Esophagus muscularis mucosa (tissue), 4 donors: ENCODE results near the gene GSTM5. TPM values are rescaled to one million over a fixed set of nuclear protein-coding genes. Genes with fewer than 3 reads are reported as not detected.

Experiments
- DNase-seq: peaks from one replicate; pipeline ENCODE4 v3.0.0-alpha.2; 2017; ENCODE audit errors: extremely low spot score
- H3K27ac ChIP-seq, 4 donors: fragments of 200-600 bp; sonication (generic); replicated peaks in 1 of 4; 1 replicate in 3 of 4; 2 replicates in 1 of 4; pipeline ENCODE4 v1.5.1; 2016 to 2019; ENCODE audit warnings: mild to moderate bottlenecking in 1 of 4
- H3K27me3 ChIP-seq, 4 donors: fragments of 200-600 bp; sonication (generic); one replicate each; pipeline versions ENCODE4 v1.5.1 to v1.6.0; 2016 to 2019
- H3K36me3 ChIP-seq, 4 donors: fragments of 200-600 bp; sonication (generic); one replicate each; pipeline ENCODE4 v1.5.1; 2016 to 2019
- H3K4me1 ChIP-seq, 4 donors: fragments of 200-600 bp; sonication (generic); one replicate each; pipeline ENCODE4 v1.5.1; 2016 to 2019
- H3K4me3 ChIP-seq, 4 donors: fragments of 200-600 bp; sonication (generic); 1 replicate in 2 of 4; 2 replicates in 2 of 4; pipeline ENCODE4 v1.5.1; 2016 to 2019; ENCODE audit warnings: mild to moderate bottlenecking in 4 of 4, moderate library complexity in 1 of 4
- H3K9me3 ChIP-seq, 4 donors: fragments of 200-600 bp; sonication (generic); 1 replicate in 3 of 4; 2 replicates in 1 of 4; pipeline ENCODE4 v1.5.1; 2016 to 2019
- CTCF ChIP-seq, 3 experiments: fragments of 200-600 bp in 2 of 3; fragments of 450-650 bp in 1 of 3; sonication (generic) in 2 of 3; IDR thresholded peaks; one replicate each; pipeline ENCODE4 v1.5.1; 2017 to 2019; ENCODE audit warnings: antibody characterized with exemption in 3 of 3, mild to moderate bottlenecking in 2 of 3, moderate library complexity in 1 of 3
- EP300 ChIP-seq: sonication (generic); formaldehyde crosslinking; IDR thresholded peaks from one replicate; pipeline ENCODE4 v1.6.1; 2017; ENCODE audit warnings: antibody characterized with exemption
- POLR2A ChIP-seq: fragments of 450-650 bp; IDR thresholded peaks from one replicate; pipeline ENCODE4 v1.6.1; 2017; ENCODE audit warnings: antibody characterized with exemption, moderate library complexity, mild to moderate bottlenecking, low read depth
- POLR2AphosphoS5 ChIP-seq, 2 donors: sonication (generic); formaldehyde crosslinking; IDR thresholded peaks; one replicate each; pipeline ENCODE4 v1.6.1; 2017; ENCODE audit warnings: antibody characterized with exemption in 2 of 2
- WGBS: methylation state at CpG from one replicate; pipeline ENCODE4 v1.1.5; 2018; 5-methylcytosine and 5-hydroxymethylcytosine counted together
- intact Hi-C: fragments of 100-400 bp; cut with DNase I; formaldehyde crosslinking; loops from one replicate; pipeline ENCODE4 v1.15.1; 2023
- total RNA-seq, 4 donors: library from RNA; depleted of rRNA; stranded (reverse); fragments of >200 nt; gene quantifications; one replicate each; pipeline versions ENCODE4 v1.1.0 to v1.2.1, GENCODE V29; 2016

The GSTM5 gene
- total RNA-seq, 4 donors from 2014 or later: 4.2 to 7.6 (median 6.0) TPM

- intact Hi-C loops: no loop called here
Observed at GRCh38 chr1:109721971-109722370, 9.9 kb downstream of the GSTM5 start.

GRCh38 chr1:109722908-109723691 lies 11.0 kb downstream of the GSTM5 start:
- Histone ChIP-seq H3K27ac (no peak overlapping the region), H3K36me3 (no peaks in the 10 kb centered on the region), H3K9me3 (no peaks in the 10 kb centered on the region), H3K4me3 (no peak overlapping the region), H3K27me3 (no peaks in the 10 kb centered on the region), H3K4me1 (peaks cover 0 to 8% (median 4%) of the 10 kb centered on the region in 4 donors)
- DNase-seq: no peak
- TF ChIP-seq CTCF (IDR thresholded peaks at IDR 0.05) (no peak), EP300 (no peak), POLR2A (no peak), POLR2AphosphoS5 (IDR thresholded peaks at IDR 0.05) (no peak)
- WGBS: 79% methylated on average over 7 of the region's 7 CpGs
- intact Hi-C loops: no loop called here

More at GRCh38 chr1:109721971-109722370, 9.9 kb downstream of the GSTM5 start:
- Histone ChIP-seq H3K9me3 (no peaks in the 10 kb centered on the region), H3K4me1 (peaks cover 0 to 8% (median 4%) of the 10 kb centered on the region in 4 donors), H3K36me3 (no peaks in the 10 kb centered on the region), H3K27me3 (no peaks in the 10 kb centered on the region), H3K4me3 (no peak overlapping the region), H3K27ac (no peak overlapping the region)
- DNase-seq: no peak
- no peak for TF ChIP-seq EP300
- 95% methylated on average over 1 of the region's 1 CpG for WGBS

DNA sequence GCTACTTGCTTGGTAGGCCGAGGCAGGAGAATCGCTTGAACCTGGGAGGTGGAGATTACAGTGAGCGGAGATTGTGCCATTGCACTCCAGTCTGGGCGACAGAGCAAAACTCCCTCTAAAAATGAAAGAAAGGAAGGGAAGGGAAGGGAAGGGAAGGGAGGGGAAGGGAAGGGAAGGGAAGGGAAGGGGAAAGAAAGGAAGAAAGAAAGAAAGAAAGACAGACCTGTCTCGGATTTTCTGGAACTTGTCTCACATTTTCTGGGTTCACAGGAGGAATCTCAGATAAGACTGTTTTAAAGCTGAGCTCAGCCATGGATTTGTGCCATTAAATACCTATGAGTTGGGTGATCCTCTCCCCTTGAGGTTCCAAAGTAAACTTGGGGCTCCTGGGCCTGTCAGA lies 12.9 kb downstream of the GSTM5 start:
- 95% methylated on average over 5 of the region's 5 CpGs for WGBS
- H3K27ac ChIP-seq: no peak overlapping the region
- DNase-seq: no peak
- H3K4me3 ChIP-seq: no peak overlapping the region
- intact Hi-C loops: no loop called here
- TF ChIP-seq POLR2AphosphoS5 (IDR thresholded peaks at IDR 0.05) (no peak), CTCF (IDR thresholded peaks at IDR 0.05) (no peak), EP300 (no peak), POLR2A (no peak)
- H3K27me3 ChIP-seq: no peaks in the 10 kb centered on the region
- no peaks in the 10 kb centered on the region for H3K9me3 ChIP-seq
- H3K4me1 ChIP-seq: peaks cover 0 to 4% (median 0%) of the 10 kb centered on the region in 4 donors
- no peaks in the 10 kb centered on the region for H3K36me3 ChIP-seq

GRCh38 chr1:109725510-109725909 lies 13.5 kb downstream of the GSTM5 start:
- TF ChIP-seq POLR2A (no peak), POLR2AphosphoS5 (IDR thresholded peaks at IDR 0.05) (no peak), EP300 (no peak), CTCF (IDR thresholded peaks at IDR 0.05) (no peak)
- no peak for DNase-seq
- no peaks in the 10 kb centered on the region for H3K9me3 ChIP-seq
- H3K4me3 ChIP-seq: no peak overlapping the region
- no peak overlapping the region for H3K27ac ChIP-seq
- intact Hi-C loops: no loop called here
- no peaks in the 10 kb centered on the region for H3K27me3 ChIP-seq
- no peaks in the 10 kb centered on the region for H3K36me3 ChIP-seq
- WGBS: 92% methylated on average over 4 of the region's 4 CpGs
- H3K4me1 ChIP-seq: peaks cover 0 to 4% (median 0%) of the 10 kb centered on the region in 4 donors

GRCh38 chr1:109726007-109726406 lies 14.0 kb downstream of the GSTM5 start:
- no peaks in the 10 kb centered on the region for H3K9me3 ChIP-seq
- intact Hi-C loops: no loop called here
- peaks cover 0 to 4% (median 0%) of the 10 kb centered on the region in 4 donors for H3K4me1 ChIP-seq
- DNase-seq: no peak
- no peak overlapping the region for H3K27ac ChIP-seq
- H3K27me3 ChIP-seq: no peaks in the 10 kb centered on the region
- H3K36me3 ChIP-seq: no peaks in the 10 kb centered on the region
- 77% methylated on average over 1 of the region's 1 CpG for WGBS
- TF ChIP-seq EP300: no peak
- no peak for TF ChIP-seq POLR2AphosphoS5 (IDR thresholded peaks at IDR 0.05)
- no peak for TF ChIP-seq POLR2A
- no peak for TF ChIP-seq CTCF (IDR thresholded peaks at IDR 0.05)
- no peak overlapping the region for H3K4me3 ChIP-seq
